HuH-7 (cell line): ENCODE results near the gene MEIOSIN.
"Not testable (repeated sequence)": the region's sequence is repeated elsewhere in the genome, so short reads cannot be mapped to it uniquely, and the experiment has no call there.

Experiments used
- DNase-seq: peaks from one replicate; pipeline ENCODE4 v3.0.0; 2011; ENCODE audit warnings: low spot score

MEIOSIN gene

GRCh38 chr19:45720065-45720464 lies 13.2 kb upstream of the MEIOSIN start:
- not testable (repeated sequence) for DNase-seq

- DNase-seq = not testable (repeated sequence)
Observed at GRCh38 chr19:45728683-45729082, 4.6 kb upstream of the MEIOSIN start.

DNA sequence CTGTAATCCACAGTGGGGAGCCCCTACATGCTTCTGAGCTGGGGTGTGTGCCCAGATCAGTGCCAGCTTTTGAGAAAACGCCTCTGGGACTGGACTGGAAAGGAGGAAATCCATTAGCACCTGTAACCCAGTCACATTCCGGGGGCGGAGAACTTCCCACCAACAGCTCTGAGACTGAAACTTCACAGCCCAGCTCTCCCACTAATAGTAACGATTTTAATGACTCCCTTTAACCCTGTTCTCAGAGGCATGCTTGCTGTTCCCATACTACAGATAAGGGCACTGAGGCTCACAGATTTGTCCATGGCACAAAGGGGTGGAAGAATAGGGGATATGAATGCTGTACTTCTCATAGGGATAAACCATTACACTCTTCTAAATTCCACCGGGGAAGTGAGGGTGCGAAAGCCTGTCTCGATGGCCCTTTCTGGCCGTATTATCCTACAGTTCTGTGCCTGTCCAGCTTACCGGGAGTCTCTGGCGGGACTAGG lies 3.4 kb upstream of the MEIOSIN start:
- no peak for DNase-seq

DNA sequence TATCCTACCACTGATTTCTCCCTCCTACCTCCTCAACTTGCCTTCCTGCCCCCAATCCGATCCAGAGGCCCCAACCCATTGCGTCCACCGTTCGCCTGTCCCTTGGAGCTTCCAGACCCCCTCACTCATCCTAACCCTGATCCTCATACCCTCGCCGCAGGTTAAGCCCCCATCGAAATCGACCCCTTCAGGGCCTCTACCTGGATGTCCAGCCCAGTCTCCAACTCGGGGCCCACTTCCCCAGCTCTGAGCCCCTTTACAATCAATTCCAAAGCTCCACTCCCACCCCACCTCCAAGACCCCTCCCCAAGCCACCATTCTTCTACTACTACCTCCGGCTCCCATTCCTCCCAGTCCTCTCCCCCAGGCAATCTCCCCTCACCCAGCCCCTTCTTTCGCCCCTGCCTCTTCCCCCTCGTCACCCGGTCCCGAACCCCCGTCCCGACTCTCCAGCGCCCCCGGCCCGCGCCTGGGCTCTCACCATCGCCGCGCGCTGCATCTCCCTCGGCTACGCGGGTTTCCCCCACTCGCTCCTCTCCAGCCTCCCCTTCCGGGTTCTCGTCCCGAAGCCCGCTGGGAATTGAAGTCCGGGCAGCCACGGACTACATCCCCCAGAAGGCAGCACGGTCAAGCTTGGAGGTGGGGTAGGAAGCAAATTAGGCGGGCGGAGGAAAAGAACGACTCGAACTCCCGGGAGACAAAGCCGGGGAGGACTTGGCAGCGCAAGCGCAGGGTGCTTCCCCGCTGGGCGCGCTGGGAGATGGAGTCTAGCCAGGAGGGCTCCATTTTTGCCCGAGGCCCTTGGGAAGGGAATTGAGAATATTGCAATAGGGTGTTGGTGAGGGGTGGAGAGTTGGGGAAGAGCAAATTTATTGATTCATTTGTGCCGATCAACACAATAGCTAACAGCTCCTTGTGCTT lies 2.6 kb upstream of the MEIOSIN start, which contains the start of gene FBXO46:
Gene FBXO46, minus strand, starts transcription at position 529 of the 921 bp plus-strand sequence. CDS start 17,401 bp downstream, outside the sequence.
- peak; percentile 95 for DNase-seq

GRCh38 chr19:45739498-45740439 lies 6.5 kb downstream of the MEIOSIN start:
- DNase-seq = no peak

DNA sequence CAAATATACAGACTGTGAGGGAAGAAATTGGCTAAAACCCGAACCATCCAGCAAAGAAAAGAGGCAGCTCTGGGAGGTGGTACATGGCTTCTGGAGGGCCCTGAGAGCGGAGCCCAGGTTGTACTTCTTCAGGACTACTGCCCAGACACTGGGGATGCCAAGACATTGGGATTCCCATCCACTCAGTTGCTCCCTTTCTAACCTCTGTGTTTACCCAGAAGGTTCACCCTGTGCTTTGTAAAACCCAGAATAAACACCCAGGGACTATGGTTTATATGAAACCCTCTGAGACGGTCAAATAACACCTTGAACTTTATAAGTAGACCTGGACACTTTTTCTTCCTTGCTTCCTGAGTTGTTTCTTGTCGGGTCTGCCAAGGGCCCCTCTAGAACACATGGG lies 9.7 kb downstream of the MEIOSIN start:
- no peak for DNase-seq

DNA sequence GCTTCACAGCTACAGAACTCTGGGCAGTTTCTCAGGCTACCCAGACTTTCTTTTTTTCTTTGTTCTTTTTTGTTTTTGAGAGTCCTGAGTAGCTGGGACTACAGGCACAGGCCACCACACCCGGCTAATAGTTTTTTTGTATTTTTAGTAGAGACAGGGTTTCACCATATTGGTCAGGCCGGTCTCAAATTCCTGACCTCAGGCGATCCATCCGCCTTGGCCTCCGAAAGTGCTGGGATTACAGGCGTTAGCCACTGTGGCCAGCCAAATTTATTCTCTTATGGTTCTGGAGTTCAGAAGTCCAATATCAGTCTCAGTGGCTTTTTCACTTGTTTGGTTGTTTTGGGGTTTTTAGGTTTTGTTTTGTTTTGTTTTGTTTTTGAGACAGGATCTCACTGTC lies 12.4 kb downstream of the MEIOSIN start:
- DNase-seq = no peak

DNA sequence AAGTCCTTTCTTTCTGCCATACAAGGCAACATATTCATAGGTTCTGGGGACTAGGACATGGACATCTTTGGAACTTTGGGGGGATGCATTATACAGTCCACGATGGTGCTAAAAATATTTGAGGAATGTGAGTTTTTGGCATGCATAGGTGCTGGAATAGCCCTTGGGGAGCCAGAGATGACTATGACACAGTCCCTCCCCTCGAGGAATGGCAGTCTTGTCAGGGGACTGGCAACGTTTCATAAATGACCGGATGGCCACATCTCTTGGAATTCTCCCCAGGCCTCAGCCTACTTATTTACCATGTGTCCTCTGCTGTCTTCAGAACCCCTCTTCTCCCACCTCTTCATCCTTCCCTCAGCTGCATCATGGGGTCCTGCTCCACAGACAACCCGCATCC lies 13.6 kb downstream of the MEIOSIN start:
- no peak for DNase-seq

DNA sequence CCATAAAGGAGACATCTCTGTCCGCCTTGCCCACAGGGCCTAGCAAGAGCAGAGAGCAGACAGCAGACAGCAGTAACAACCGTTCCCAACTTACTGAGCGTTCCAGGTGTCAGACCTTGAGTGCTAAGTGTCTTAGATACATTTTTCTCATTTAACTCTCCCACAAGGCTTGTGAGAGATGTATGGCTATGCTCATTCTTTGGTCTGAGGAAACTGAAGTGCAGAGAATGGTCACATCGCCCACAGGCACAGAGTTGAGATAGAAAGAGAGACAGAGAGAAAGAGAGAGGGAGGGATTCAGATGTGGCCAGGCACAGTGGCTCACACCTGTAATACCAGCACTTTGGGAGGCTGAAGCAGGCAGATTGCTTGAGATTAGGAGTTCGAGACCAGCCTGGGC lies 14.3 kb downstream of the MEIOSIN start:
- no peak for DNase-seq

GRCh38 chr19:45751483-45751882 lies 18.2 kb downstream of the MEIOSIN start:
- DNase-seq = not testable (repeated sequence)

DNA sequence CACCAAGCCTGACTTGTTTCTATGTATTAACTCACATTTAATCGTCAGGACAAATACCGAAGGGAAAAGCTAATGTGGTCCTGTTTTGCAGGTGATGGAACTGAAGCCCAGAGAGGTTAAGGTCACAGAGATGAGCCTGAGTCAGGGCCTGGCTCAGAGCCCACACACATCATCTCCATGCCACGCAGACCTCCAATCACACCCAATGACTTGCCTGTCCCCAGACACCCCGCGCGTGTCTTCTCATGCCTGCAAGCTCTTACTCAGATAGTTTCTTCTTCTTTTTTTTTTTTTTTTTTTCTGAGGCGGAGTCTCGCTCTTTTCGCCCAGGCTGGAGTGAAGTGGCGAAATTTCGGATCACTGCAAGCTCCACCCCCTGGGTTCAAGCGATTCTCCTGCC lies 19.4 kb downstream of the MEIOSIN start:
- no peak for DNase-seq

DNA sequence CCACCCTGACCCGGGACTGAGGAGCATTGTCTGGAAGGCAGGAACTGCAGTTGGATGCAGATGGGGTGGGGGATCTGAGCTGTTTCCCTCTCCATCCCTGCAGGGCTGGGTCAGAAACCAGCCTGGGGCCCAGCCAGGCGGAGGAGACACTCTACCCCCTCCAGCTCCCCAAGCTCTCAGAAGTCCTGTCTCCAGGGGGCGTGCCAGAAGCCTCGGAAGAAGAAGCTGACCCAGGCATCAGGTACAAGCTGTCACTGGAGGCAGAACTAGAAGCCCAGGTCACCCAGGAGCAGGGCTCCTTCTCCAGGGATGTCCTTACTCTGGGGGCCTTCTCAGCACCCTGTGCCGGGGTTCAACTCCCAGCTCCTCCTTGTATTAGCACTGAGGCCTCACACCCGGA lies 20.3 kb downstream of the MEIOSIN start:
- no peak for DNase-seq

GRCh38 chr19:45754323-45754722 lies 21.1 kb downstream of the MEIOSIN start:
- no peak for DNase-seq

GRCh38 chr19:45757695-45758094 lies 24.5 kb downstream of the MEIOSIN start:
- DNase-seq = no peak

GRCh38 chr19:45758921-45759320 lies 25.7 kb downstream of the MEIOSIN start:
- DNase-seq = no peak

- no peak for DNase-seq
Observed at GRCh38 chr19:45761714-45762113, 28.5 kb downstream of the MEIOSIN start.

GRCh38 chr19:45762870-45763631 lies 29.8 kb downstream of the MEIOSIN start:
- no peak for DNase-seq

- no peak for DNase-seq
Observed at GRCh38 chr19:45763691-45764294, 30.6 kb downstream of the MEIOSIN start.

- DNase-seq = no peak
Observed at GRCh38 chr19:45764475-45764874, 31.2 kb downstream of the MEIOSIN start.

DNA sequence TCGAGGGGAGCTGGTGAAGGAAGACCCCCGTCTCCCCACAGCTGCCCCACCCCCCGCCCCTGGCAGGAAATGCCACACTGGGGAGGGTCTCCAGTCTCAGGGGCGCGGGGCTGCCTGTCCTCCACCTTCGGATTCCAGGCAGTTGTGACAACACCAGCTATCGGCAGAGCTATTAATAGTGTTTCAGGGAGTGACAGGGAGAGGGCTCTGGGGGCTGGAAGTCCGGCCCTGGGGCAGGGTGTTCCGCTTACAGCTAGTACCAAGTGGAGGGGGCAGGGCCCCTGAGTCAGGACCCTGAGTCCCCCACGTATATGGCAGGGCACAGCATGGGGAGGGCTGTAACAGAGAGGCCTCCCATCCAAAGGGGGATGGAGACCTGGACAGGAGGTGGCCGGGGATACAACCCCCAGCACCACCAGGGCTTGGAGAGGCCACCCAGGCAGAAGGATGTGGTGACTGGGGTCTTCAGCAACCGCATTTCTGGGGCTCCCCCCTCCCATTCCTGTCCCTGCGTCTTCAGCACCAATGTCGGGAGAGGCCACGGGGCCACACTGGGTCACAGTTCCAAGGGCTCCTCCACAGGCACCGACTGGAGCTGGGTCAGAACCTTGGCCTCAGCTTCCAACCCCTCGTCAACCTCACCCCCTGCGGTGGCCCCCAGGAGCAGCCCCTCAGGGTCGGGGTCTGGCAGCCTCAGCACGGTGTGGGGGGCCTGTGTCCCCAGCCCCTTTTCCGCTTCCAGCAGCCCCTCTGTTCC lies 31.9 kb downstream of the MEIOSIN start:
- DNase-seq = no peak
